GM19238 (cell line): ENCODE measurements around the gene ZNF540.
"Not testable (repeated sequence)": the region's sequence is repeated elsewhere in the genome, so short reads cannot be mapped to it uniquely, and the experiment has no call there.

ENCODE experiments used
- DNase-seq: peaks from one replicate; pipeline ENCODE4 v3.0.0; 2011; ENCODE audit warnings: low spot score; ENCODE audit not compliant: insufficient read length

Gene ZNF540

GRCh38 chr19:37594304-37594981 is at the start of gene ZNF540, which contains the start of gene ZNF571:
Gene ZNF540, plus strand, starts transcription at chr19:37594876. Its CDS starts 3,572 bp downstream, at chr19:37598448.
Gene ZNF571, minus strand, starts transcription at chr19:37594792. Its CDS starts 8,116 bp downstream, at chr19:37586676.
- peak; percentile 70 for DNase-seq

GRCh38 chr19:37551129-37551993 is 43.3 kb upstream of the ZNF540 start:
- DNase-seq: peak; percentile 63

GRCh38 chr19:37563518-37563917 is 31.2 kb upstream of the ZNF540 start:
- DNase-seq: no peak

- no peak for DNase-seq
Measured at GRCh38 chr19:37564624-37565369, 29.9 kb upstream of the ZNF540 start.

GRCh38 chr19:37565370-37565669 is 29.4 kb upstream of the ZNF540 start:
- no peak for DNase-seq

GRCh38 chr19:37572203-37572602 is 22.5 kb upstream of the ZNF540 start:
- no peak for DNase-seq

GRCh38 chr19:37583340-37583739 is 11.3 kb upstream of the ZNF540 start:
- DNase-seq: no peak

- DNase-seq: no peak
Measured at GRCh38 chr19:37593996-37594303, 726 bp upstream of the ZNF540 start.

GRCh38 chr19:37594982-37595382 is 306 bp downstream of the ZNF540 start:
- peak; percentile 6 for DNase-seq

GRCh38 chr19:37635076-37636056 is 40.7 kb downstream of the ZNF540 start:
- DNase-seq: no peak

GRCh38 chr19:37654118-37654517 is 59.4 kb downstream of the ZNF540 start:
- no peak for DNase-seq

- peak; percentile 19 for DNase-seq
Measured at GRCh38 chr19:37654629-37655300, 60.1 kb downstream of the ZNF540 start.

- DNase-seq: peak; percentile 72
Measured at GRCh38 chr19:37655301-37655688, 60.6 kb downstream of the ZNF540 start, which contains the start of gene ZFP30. Gene ZFP30, minus strand, starts transcription at chr19:37655465. Its CDS starts 7,643 bp downstream, at chr19:37647822.

GRCh38 chr19:37655689-37656371 is 61.2 kb downstream of the ZNF540 start:
- DNase-seq: peak; percentile 72

- DNase-seq: not testable (repeated sequence)
Measured at GRCh38 chr19:37657157-37657556, 62.5 kb downstream of the ZNF540 start.
